ENCODE measurements around the gene RTCB.
"Not testable (repeated sequence)": the region's sequence is repeated elsewhere in the genome, so short reads cannot be mapped to it uniquely, and the experiment has no call there.

Gene RTCB

GRCh38 chr22:32385681-32386080 lies 26.4 kb downstream of the RTCB start:
- DNase-seq: no peak

- DNase-seq: no peak
Observed at GRCh38 chr22:32380991-32381390, 31.1 kb downstream of the RTCB start.

GRCh38 chr22:32378707-32379272 lies 33.3 kb downstream of the RTCB start:
- DNase-seq: no peak

- no peak for DNase-seq
Observed at GRCh38 chr22:32376681-32377080, 35.4 kb downstream of the RTCB start.

- no peak for DNase-seq
Observed at GRCh38 chr22:32375678-32376450, 36.2 kb downstream of the RTCB start.

- no peak for DNase-seq
Observed at GRCh38 chr22:32364210-32364609, 47.8 kb downstream of the RTCB start.

- DNase-seq: no peak
Observed at GRCh38 chr22:32361257-32361656, 50.8 kb downstream of the RTCB start.

DNA sequence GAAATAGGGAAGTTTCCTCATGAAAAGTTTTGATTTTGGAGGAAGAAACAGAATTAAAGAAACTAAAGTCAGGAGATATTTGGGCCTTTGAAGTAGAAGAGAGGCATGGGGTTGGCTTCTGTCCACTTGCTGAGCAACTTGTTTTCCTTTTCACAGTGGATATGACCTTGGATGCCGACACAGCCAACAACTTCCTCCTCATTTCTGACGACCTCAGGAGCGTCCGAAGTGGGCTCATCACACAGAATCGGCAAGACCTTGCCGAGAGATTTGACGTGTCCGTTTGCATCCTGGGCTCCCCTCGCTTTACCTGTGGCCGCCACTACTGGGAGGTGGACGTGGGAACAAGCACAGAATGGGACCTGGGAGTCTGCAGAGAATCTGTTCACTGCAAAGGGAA lies 52.0 kb downstream of the RTCB start:
- DNase-seq: not testable (repeated sequence)

DNA sequence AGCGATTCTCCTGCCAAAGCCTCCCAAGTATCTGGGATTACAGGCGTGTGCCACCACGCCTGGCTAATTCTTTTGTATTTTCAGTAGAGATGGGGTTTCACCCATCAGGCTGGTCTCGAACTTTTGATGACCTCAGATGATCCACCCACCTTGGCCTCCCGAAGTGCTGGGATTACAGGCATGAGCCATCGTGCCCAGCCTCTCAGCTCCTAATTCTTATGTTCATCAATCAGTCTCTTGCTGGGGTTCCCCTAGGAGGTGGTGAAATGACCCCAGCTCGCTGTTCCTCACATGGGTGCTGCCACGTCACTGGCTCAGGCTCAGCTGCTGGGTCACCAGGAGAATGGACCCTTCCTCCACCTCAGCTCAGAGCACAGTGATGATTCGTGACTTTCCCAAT lies 54.5 kb downstream of the RTCB start, which contains the start of gene RFPL3:
Gene RFPL3 (plus strand): TSS at position 301 of the 400 bp plus-strand sequence. CDS start 205 bp downstream, outside the sequence.
- DNase-seq: not testable (repeated sequence)

- DNase-seq: no peak
Observed at GRCh38 chr22:32355760-32356159, 56.3 kb downstream of the RTCB start.

DNA sequence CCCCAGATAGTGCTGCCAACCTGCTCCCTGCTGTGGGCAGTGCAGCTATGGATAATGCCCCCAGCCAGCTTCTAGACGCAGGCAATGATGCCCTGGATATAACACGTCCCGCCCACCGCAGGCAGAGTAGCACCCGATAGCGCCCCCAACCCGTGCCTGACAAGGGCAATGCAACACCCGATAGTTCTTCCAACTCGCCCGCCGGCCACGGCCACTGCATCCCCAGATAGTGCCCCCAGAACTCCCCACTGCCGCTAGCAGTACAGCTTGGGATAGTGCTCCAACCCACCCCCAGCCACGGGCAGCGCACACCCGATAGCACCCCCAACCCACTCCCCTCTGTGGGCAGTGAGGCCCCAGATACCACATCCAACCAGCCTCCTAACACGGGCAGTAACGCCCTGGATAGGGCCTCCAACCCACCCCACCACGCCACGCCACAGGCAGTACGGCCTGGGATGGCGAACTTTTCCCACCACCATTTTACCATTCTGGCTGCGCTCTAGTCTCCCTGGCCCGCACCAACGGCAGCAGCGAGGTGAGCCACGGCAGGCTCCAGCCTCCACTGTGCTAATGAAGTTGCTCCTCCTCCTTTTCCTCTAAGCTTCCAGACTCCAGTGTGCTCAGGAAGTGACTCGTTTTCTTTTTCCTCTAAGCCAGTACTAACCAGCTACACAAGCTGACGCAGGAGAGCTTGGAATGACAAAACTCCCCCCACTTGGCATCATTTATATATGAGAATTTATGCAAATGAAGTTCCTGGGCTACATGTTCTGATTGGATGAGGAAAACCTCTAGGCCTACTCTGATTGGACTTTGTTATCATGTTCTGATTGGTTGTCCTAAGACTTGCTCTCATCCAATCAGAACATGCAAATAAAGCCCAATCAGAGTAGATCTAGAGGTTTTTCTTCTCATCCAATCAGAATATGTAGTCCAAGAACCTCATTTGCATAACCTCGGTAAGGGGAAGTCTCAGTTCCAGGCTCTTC lies 57.4 kb downstream of the RTCB start:
- no peak for DNase-seq

DNA sequence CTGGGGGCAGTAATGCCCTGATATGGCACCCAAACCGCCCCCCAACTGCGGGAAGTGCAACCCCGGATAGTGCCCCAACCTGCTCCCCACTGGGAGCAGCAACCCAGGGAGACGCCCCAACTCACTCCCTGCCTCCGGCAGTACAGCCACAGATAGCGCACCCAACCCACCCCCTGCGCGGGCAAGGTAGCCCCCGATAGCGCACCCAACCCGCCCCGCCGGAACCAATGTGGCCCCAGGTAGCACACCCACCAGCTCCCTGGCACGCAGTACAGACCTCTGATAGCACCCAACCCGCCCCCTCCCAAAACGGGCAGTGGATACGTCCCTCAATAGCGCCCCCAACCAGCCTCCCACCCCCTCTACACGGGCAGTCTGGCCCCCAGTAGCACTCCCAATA lies 58.2 kb downstream of the RTCB start:
- DNase-seq: no peak

DNA sequence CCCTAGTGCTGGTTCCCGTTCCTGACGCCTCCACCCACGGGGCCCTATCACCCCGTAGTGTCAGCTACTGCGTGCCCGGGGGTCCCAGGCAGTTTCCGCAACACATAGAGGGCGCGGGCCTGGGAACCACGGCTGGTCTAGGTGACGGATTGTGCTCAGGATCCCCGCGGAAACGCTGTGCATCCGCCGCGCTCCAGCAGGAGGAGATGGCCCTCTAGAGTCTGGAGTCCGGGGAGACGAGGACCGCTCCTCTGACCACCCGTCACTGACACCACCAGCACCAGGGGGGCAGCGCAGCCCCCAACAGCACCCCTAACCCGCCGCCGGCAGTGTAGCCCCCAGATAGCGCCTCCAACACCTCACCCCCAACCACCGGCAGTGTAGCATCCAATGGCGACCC lies 58.8 kb downstream of the RTCB start:
- no peak for DNase-seq

- DNase-seq: no peak
Observed at GRCh38 chr22:32352681-32353080, 59.4 kb downstream of the RTCB start.

- DNase-seq: not testable (repeated sequence)
Observed at GRCh38 chr22:32351875-32352274, 60.2 kb downstream of the RTCB start.

DNA sequence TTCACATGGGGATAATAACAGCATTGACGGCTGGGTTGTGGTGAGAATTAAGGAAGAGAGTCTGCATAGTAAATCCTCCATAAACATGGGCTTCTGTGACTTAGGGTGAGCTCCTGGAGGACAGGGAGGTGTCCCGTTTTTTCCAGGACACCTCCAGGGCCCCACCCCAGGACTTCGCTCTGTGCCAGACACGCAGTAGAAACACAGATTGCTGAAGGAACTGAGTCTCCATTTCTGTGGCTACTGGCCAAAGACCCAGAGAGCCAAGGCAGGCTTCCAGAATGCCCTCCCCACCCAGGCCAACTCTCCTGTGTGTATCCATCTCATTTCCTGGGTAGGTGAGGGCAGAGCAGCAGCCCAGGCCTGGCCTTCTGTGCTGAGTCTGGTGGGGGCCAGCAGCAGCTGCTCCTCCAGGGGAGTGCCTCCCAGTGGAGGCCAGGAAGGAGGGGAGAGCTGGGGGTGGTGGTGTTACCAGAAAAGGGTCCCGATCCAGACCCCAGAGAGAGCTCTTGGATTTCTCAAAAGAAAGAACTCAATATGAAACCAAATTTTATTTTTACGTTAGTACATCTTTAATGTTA lies 63.9 kb downstream of the RTCB start:
- DNase-seq: no peak

- no peak for DNase-seq
Observed at GRCh38 chr22:32343941-32344340, 68.1 kb downstream of the RTCB start.

DNA sequence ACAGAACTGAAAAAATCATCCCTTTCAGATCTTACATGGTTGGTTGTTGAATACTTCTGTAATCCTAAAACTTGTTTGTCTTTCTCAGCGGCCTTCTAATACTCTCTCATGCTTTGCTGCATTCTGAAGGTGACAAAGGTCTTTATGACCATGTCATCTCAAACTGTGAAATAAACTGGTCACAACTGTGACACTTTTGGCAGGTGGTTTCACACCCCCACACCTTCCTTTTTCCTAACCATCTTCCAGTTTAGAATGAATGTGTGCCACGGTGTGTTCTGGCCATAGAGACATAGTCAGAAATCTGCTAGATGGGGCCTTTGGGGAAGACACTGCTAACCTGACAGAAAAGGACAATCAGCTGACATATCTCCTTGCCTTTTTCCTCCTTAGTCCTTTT lies 69.1 kb downstream of the RTCB start:
- DNase-seq: no peak

DNA sequence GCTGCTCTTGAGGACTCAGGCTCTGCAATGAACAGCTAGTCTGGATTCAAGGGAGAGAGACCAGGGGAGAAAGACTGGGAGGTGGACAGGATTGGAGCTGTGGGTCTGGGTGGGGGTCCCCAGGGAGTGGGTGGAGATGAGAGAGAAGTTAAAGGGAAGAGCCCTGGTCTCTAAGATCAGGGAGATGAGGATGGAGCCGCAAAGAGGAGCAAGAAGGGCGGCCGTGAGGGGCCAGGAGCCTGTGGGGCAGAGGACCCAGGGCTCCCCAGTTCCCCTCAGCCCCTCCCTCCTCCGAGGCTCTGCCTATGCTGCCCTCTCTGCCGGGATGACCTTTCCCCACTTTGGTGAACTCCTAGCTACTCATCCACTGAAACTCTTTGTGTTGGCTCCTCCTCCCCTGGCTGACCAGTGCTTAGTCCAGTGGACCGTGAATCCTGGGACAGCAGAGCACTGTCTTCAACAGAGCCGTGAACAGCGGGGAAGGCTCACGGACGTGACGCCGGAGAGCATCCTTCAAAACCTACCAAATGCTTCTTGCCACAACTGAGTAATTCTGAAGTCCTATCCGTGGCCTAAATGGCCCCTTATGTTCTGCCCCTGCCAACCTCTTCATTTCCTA lies 70.8 kb downstream of the RTCB start:
- no peak for DNase-seq

GRCh38 chr22:32340411-32340810 lies 71.6 kb downstream of the RTCB start:
- DNase-seq: no peak

GRCh38 chr22:32339190-32340012 lies 72.6 kb downstream of the RTCB start:
- no peak for DNase-seq

GRCh38 chr22:32338757-32339156 lies 73.3 kb downstream of the RTCB start:
- DNase-seq: no peak

Measured in right forelimb (tissue), 1 donor.